Globus pallidus (tissue), 1 donor: Measurements from ENCODE around the gene CAPN10.

Experiments used
- DNase-seq: peaks from one replicate; pipeline ENCODE4 v3.0.0-alpha.2; 2015; ENCODE audit warnings: low spot score

The CAPN10 gene

DNA sequence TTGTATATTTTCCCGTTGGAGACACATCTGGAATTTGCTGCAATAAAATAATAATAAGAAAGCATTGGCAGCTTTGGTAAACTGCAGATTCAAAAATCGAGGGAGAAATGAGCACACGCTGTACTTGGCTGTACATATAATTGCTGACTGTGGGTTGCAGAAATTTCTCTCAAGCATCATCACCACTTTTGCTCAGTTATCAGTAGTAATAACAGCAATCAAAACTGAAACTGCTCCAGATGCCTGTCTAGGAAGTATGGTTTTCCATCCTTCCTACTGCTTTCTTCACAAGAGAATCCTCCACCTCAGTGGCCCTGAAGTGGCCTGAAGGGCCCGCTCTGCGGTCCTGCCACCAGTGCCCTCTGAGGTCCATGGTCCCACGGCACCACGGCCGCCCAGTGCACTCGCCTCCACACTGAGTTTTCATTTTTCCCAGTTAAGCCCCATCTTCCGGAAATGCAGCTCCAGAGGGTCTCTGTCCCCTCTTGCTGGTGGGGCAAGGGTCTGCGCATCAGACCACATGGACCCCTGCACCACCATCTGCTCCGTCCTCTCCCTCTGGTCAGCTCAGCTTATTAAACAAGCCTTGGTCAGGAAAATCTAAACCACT is 22.5 kb upstream of the CAPN10 start:
- DNase-seq = no peak

DNA sequence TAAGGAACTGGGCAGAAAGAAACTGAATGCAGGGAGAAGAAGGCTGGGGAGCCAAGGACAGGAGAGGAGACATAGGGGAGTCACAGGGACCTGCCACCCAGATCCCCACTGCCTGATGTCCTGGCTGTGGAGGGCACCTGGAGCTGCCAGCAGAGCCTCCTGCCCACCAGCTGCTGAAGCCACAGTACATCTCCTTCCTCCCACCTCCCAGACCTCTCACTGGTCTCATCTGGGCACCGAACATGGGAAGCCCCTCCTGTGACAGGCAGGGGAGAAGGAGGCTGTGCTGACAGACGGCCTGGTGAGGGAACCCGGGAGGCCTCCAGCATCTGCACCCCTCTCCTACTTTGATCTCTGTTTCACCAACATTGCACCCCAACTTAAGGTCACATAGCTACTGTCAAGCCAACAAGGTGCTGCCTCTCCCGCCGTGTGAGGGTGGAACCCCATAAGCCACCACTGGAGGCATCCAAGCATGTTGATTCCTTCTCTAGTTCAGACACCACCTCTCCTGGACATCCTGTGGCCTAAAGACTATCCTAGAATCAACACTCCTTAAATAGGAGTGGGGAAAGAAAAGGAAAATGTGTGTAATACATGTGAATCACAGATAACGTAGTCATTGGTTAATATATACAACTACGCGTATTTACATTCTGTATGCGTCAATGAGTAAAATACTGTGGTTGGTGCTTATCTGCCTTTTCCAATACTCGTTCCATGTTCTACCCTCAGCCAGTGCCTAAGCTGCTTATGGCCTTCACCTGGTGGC is 21.8 kb upstream of the CAPN10 start:
- no peak for DNase-seq

DNA sequence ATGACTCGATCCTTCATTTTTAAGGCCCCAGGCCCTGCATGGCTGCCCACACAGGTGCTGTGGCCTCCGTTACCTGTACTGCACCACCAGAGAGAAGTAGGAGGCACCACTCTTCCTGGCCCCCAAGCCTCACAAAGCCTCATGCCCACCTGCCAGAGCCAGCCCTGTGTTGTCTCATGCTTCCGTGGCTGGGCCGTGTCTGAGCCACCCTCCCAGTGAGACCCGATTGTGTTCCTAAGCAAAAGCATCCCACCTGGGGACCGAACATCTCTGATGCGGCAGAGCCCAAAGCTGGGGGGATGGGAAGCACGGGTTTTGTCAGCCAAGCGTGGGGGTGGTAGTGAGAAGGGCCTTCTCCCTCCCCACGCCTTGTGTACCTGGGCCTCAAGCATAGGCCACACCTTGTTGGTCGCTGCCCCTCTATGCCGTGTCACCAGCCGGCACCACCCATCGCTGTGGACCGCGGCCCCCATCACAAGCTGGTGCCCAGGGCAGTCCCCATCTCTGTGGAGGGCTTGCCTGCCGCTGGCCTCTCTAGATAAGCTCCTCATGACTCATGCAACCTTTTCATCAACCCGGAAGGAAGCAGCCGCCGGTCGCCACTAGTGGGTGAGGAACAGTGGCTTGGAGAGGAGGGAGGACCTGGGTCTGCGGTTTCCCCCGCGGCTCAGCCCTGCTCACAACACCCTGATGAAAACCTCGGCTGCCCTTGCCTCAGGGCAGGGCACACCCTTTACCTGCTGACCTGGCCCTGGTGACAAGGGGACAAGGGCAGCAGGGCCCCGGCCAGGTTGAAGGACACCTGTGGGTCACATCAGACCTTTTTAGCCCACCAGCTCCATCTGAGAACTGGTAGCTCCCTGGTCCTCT is 21.0 kb upstream of the CAPN10 start:
- DNase-seq = peak; percentile 38

DNA sequence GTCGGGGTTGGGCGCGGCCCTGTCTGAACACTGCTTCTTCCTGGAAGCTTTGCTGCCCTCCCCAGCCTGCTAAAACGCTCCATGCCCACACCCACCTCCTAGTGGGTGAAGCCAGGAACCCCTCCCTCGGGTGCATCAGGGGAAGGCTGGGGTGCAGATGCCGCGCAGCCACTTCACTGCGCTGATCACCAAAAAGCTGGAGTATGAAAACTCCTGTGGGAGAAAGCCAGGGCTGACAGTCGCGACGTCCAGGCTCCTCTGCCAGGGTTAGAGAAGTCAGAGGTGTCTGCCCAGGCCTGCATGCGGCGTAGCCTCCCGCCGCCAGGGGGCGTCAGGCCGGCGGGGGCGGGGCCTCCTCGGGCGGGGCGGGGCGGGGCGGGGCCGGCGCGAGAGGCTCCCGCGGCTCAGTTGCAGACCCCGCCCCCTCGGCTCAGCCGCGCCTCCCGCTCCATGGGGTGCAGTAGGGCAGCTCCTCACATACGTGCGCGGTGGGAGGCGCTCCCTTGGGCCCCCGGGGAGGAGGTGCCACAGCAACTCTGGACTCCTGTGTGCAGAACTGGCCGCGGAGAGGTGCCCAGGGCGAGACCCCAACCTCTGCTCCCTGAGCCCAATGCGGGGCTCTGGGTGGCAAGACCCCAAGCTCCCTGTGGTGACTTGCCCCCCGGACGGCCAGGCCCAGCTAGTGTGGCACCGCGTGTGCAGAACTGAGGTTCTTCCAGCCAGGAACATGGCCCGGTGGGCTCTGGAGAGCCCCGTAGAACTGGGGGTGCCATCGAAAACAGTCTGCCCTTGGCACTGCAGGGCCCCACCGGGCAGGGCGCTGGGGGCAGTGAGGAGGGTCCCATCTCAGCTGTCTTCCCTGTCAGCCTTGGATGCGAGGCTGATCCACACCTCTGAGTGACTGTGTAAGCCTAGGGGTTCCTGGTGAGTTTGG is 20.1 kb upstream of the CAPN10 start:
- peak; percentile 90 for DNase-seq

DNA sequence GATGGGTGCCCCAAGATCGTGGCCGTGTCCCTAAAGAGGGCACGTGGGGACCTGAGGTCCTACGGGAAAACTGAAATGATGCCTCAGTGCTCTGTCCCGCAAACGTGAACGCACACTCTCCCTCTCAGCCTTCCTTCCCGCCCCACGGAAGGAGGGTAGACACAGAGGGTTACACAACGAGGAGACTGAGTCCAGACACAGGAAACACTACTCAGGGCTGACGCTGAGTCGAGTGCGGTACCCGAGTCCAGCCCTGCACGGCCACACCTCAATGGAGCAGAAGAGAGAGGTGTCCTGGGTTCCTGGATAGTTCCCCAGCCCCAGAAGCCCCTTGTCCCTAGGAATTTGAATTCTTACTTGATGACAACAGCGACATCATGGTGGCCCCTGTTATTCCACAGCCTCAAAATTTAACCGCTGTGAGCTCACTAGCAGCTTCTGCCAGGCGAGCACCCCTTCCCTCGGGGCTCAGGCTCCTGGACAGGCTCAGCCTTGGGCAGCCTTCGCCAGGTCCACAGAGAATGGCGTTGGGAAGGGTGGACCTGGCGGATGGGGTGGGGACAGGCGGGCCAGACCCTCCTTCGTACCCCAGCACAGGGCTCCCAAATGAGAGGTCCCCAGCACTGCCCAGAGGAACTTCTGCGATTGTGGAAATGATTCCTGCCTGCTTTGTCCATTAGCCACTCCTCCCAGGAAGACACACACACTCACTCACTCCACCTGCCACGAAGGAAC is 19.2 kb upstream of the CAPN10 start:
- DNase-seq = no peak

DNA sequence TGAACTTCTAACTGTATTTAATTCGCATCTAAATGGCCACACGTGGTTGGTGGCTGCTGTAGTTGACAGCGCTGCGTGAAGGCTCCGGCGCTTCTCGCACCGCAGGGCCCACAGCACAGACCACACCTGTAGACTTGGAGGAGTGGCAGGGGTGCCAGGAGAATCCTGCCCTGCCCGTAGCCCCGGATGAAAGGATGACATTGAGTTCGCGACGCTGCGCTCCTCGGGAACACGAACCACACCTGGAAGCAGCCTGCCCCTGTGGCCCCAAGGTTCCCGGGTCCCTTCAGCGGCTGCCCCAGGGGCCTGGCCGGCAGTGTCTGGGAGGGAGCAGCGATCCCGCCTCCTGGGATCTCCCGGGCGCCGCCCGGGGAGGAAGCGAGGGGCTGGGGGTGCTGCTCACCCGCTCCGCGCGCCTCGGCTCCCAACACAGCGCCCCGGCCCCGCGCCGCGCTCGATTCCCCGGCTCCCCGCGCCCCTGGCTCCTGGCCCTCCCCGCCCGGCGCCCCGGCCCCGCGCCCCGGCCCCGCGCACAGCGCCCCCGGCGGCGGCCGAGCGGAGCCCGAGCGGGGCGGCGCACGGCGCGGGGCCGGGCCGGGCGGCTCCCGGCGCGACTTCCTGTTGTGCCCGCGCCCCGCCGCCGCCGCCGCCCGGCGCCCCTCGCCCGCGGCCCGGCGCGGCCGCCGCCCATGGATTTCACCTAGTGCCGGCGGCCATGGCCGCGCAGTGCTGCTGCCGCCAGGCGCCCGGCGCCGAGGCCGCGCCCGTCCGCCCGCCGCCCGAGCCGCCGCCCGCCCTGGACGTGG is 18.5 kb upstream of the CAPN10 start, which contains the start of gene RNPEPL1:
Gene RNPEPL1 (plus strand): TSS at position 613 of the 806 bp plus-strand sequence. CDS start 103 bp downstream, at position 716.
- peak; percentile 36 for DNase-seq

DNA sequence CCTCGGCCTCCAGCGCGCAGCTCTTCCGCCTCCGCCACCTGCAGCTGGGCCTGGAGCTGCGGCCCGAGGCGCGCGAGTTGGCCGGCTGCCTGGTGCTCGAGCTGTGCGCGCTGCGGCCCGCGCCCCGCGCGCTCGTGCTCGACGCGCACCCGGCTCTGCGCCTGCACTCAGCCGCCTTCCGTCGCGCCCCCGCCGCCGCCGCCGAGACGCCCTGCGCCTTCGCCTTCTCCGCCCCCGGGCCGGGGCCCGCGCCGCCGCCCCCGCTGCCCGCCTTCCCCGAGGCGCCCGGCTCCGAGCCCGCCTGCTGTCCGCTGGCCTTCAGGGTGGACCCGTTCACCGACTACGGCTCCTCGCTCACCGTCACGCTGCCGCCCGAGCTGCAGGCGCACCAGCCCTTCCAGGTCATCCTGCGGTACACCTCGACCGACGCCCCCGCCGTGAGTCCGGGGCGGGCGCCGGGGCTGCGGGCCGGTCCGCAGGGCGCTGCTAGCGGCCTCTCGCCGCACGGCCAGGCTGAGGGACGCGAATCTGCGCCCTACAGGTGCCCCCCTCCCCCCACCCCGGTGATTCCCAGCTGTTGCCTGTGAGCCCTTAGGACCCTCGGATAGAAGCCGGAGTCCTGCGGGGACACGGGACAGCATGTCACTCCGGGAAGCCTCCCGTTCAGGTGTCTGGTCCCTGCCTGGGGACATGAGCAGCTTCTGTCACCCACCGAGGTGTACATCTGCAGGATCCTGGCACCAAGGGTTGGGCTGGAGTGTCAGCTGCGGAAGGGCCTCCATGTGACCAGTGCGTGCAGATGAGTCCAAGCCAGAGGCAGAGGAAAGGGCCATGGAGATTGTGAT is 17.6 kb upstream of the CAPN10 start:
- peak; percentile 71 for DNase-seq

DNA sequence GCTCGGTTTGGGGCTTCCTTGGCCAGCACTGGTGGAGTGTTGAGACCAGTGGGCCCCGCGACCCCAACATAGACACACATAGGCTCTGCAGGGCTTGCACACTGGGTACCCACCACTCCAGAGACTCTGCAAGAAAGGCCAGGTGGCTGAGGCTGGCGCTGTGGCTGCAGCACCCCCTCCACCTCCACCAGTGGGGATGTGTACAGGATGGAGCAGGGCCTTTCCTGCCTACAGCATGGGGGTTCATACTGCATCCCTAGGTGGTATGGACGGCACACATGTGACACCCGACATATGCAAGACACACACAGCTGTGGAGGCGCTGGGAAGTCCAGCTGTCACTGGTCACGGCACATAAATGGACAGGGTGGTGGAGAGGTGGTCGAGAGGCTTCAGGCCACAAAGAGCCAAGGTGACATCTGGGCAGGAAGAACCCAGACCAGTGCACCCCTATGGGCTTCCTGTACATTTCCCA is 17.0 kb upstream of the CAPN10 start:
- DNase-seq = no peak

DNA sequence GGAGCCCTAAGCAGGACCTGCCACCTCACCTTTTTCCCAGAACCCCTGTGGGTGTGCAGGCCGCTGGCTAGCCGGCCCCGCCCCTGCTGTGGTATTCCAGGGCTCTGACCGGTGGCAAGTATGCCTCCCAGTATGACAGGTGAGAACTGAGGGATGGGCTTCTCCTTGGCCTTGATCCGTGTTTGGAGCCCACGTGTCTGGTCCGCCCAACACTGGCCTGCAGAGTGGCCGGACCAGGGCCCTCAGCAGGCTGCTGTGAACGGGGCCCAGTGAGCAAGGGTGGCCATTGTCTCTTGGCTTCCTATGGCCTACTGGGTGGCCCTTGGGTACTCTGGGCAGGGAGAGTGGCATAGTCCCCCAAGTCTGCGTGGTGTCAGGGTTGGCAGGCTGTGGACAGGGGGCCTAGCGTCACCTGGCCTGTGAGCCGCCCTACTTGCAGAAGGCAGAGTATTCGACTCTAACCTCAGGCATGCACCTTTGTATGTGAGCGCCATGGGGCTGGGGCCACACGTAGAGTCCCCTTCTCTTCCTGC is 16.5 kb upstream of the CAPN10 start:
- DNase-seq = no peak

DNA sequence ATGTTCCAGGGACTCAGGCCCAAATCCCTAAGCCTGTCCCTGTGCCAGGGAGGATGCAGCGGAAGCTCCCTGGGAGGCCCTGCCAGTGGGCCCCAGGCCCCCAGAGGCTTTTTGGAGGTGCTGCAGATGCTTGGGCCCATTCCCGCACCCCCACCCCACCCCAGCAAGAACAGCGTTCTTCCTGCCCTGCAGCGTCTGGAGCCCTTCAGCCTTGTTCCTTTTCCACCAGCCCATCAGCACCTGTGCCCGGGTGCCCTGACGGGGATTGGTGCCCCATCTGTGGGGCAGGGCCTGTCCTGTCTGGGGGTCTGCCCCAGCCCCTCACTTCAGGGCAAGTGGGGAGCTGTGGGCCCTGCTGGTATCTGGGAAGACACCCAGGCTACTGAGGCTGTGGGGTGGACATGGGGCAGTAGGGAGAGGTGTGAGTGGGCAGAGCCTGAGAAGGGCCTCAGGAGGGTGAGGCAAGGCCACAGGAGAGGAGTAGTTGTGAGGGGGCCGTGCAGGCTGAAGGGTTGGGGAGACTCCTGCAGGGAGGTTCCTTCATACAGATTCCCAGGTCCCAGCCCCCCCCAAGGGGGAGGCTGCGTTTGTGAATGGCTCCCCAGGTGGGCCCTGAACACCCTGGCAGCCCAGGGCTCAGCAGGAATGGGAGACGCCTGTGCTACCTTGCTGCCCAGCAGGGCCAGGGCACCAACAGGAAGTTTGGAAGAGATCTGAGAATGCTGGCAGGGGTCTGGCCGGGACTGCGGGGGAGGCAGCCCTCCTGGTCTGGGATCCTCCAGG is 15.8 kb upstream of the CAPN10 start:
- DNase-seq = no peak

DNA sequence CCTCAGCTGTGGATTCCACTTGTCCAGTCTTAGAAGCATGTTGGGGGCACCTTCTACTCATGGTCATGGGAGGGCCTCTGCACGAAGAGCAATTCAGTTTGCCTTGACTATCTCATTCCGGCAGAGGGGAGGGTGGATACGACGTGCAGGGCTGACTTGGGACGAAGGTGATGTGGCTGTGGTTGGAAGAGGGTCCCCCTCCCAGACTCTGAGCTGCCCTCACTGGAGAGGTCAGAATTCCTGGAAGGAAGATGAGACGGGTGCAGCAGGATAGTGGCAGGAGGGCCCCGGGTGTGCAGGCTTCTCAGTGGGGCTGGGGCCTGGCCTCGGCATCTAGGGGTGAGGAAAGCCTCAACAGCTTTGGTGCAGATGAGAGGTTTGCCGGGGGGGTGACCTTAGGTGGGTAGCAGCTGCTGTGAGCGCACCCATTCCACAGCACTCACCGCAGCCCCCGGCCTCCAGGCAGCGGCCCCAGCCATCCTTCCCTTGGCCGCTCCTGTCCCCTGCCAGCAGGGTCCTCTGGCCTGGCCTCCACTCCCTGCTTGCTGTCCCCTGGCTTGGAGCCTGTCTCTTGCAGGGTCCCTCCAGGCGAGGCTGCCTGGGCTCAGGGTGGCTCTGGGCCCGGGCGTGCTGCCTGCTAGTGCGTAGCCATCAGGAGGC is 15.1 kb upstream of the CAPN10 start:
- no peak for DNase-seq

DNA sequence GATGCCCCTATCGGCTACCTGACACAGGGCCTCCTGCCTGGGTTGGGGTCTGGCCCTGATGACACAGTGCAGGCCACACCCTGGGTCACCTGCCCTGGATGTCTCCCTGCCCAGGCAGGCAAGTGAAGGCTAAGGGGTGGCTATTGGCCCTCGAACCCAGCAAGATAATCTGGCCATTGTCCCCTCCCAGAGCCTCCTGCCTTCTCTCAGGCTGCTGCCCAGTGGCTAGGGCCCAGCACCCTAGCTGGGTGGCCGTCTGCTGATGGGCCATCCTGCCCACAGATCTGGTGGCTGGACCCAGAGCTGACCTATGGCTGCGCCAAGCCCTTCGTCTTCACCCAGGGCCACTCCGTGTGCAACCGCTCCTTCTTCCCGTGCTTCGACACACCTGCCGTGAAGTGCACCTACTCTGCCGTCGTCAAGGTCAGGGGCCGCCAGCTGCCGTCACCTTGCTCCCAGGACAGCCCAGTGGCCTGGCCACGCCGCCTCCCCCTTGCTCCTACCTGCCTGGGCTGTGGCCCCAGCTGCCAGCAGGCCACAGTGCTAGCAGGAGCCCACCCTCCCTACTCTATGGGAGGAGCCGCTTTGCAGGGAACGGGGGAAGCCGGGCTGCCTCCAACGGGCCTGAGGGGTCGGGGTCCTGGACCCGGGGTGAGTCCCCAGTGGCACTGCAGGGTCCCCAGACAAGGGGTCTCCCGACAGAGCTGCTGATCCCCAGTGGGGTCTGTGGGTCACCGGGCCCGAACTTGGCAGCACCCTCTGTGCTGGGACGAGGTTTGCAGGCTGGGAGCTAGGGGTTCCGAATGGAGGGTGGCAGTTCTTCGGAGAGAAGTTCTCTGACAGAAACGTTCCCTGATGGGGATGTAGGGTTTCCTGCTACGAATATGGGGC is 14.1 kb upstream of the CAPN10 start:
- no peak for DNase-seq

DNA sequence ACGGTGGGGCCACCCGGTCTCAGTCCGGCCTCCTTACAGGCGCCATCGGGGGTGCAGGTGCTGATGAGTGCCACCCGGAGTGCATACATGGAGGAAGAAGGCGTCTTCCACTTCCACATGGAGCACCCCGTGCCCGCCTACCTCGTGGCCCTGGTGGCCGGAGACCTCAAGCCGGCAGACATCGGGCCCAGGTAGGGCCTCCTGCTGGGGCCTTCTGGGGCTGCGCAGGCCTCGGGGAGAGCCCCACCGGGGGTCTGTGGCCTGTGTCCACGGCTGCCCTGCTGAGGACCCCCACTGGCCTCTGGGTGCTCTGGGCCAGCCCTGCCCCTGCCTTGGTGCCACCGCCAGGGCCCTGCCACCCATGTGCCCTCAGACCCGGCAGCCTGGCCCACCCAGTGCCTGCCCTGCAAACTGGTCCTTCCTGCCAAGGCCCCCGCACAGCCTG is 13.4 kb upstream of the CAPN10 start:
- no peak for DNase-seq

DNA sequence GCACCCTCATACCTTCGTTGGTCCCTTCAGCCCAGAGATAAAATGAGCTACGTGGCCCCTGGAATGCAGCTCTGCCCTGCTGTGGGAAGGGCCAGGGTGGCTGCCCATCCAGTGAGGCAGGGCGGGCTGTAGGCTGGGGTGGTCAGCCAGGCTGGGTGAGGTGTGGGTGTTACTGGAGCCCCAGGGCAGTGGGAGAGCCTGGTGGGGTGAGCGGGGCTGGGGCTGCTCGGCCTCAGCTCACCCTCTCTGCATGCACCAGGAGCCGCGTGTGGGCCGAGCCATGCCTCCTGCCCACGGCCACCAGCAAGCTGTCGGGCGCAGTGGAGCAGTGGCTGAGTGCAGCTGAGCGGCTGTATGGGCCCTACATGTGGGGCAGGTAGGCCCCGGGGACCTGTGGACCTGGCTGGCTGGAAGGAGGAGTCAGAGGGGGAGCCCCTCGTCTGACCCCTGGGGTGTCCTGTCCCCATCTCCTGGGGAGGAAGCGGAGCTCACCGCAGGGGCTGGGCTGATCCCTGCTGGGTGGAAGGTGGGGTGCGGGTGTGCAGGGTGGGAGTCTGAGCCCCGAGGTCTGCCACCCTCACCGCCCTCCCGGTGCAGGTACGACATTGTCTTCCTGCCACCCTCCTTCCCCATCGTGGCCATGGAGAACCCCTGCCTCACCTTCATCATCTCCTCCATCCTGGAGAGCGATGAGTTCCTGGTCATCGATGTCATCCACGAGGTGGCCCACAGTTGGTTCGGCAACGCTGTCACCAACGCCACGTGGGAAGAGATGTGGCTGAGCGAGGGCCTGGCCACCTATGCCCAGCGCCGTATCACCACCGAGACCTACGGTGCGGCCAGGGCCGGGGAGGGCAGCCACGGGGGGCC is 12.8 kb upstream of the CAPN10 start:
- DNase-seq = no peak
